GM20431 (cell line): Measurements from ENCODE around the gene GLIPR1L2.
"Not testable (repeated sequence)": the region's sequence is repeated elsewhere in the genome, so short reads cannot be mapped to it uniquely, and the experiment has no call there.

ENCODE experiments used
- in situ Hi-C: fragments of 300-500 bp; cut with MseI, MboI; formaldehyde crosslinking; loops from one replicate; pipeline ENCODE4 v1.15.0; 2020; ENCODE audit warnings: low sequenced_read_pairs; ENCODE audit not compliant: unreplicated experiment

Gene GLIPR1L2

GRCh38 chr12:75427491-75427890 is 36.6 kb downstream of the GLIPR1L2 start:
- in situ Hi-C loops, result no loop called here

DNA sequence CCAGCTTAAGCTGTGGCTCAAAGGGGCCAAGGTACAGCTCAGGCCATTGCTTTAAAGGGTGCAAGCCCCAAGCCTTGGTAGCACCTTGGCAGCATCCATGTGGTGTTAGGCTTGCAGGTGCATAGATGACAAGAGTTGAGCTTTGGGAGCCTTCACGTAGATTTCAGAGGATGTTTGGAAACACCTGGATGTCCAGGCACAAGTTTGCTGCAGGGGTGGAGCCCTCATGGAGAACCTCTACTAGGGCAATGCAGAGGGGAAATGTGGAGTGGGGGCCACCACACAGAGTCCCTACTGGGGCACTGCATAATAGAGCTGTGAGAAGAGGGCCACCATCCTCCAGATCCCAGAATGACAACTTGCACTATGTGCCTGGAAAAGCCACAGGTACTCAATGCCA is 37.9 kb downstream of the GLIPR1L2 start:
- in situ Hi-C loops, result no loop called here

DNA sequence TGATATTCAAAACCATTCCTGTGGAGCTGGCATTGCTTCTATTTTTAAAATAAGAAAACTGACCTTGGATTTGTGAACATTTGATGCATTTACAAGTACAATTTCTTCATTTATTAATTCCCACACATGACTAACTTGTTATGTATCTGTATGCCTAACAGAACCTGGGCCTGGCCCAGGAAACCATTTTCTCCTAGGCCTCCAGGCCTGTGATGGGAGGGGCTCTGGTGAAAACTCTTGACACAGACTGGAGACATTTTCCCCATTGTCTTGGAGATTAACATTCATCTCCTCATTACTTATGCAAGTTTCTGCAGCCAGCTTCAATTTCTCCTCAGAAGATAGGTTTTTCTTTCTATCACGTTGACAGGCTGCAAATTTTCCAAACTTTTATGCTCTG is 42.0 kb downstream of the GLIPR1L2 start:
- in situ Hi-C loops, result no loop called here

- in situ Hi-C loops, result no loop called here
These were observed 46.7 kb downstream of the GLIPR1L2 start for GRCh38 chr12:75437564-75437963.

- in situ Hi-C loops, result no loop called here
These were observed 47.3 kb downstream of the GLIPR1L2 start for GRCh38 chr12:75438059-75438754.

DNA sequence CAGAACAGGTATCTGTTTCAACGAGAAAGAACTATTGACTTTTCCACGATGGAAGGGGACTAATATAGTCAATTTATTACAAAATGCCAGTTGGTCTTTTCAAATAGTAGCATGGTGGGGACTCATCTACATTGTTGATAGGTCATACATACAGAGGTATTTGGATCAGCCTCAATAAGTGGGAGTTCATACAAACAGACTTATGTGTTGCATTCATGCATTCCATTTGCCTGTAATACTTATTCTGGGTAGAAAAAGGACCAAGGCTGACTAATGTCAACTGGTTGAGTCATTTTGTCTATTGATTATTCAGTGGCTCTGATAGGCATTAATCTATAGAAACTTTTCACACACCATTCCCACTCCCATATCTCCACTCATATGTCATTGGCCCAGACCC is 48.2 kb downstream of the GLIPR1L2 start:
- in situ Hi-C loops, result no loop called here

DNA sequence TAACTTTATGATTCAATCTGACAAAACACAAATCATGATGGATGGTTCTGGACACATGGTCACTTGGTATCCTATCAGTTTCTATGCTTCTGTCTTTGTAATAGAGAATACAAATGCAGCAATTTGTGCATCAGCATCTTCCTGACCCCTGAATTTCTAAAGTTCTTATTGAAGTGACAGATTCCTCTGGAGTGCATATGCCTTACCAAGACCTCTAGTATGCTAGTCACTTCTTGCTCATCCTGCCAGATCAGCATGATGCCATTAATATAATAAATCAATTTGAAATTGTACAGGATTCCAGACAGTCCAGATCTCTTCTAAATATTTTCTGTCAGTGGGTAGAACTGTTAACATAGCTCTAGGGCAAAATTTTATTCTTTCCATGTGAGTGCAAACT is 49.0 kb downstream of the GLIPR1L2 start:
- in situ Hi-C loops, result no loop called here

DNA sequence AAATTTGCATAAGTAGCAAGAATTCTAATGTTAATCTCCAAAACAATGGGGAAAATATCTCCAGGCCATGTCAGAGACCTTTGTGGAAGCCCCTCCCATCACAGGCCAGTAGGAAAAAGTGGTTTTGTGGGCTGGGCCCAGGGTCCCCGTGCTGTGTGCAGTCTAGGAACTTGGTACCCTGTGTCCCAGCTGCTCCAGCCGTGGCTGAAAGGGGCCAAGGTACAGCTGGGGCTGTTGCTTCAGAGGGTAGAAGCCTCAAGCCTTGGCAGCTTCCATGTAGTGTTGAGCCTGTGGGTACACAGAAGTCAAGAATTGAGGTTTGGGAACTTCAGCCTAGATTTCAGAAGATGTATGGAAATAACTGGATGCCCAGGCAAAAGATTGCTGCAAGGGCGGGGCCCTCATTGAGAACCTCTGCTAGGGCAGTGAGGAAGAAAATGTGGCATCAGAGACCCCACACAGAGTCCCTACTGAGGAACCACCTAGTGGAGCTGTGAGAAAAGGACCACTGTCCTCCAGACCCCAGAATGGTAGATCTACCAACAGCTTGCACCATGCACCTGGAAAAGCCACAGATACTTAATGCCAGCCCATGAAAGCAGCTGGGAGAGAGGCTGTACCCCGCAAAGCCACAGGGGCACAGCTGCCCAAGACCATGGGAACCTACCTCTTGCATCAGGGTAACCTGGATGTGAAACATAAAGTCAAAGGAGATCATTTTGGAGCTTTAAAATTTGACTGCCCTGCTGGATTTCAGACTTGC is 51.0 kb downstream of the GLIPR1L2 start:
- in situ Hi-C loops, result not testable (repeated sequence)

DNA sequence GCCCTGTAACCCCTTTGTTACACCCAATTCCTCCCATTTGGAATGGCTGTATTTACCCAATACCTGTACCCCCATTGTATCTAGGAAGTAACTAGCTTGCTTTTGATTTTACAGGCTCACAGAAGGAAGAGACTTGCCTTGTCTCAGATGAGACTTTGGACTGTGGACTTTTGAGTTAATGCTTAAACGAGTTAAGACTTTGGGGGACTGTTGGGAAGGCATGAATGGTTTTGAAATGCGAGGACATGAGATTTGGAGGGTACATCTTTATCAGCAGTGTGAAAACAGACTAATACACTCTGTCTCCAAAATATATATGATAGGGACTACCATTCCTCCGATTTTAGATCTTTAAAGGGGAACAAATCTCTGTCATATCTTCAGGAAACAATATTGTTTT is 51.6 kb downstream of the GLIPR1L2 start:
- in situ Hi-C loops, result not testable (repeated sequence)

- in situ Hi-C loops, result no loop called here
These were observed 52.8 kb downstream of the GLIPR1L2 start for GRCh38 chr12:75443709-75444108.

- in situ Hi-C loops, result no loop called here
These were observed 53.7 kb downstream of the GLIPR1L2 start for GRCh38 chr12:75444429-75445136.

GRCh38 chr12:75445137-75445507 is 54.2 kb downstream of the GLIPR1L2 start:
- in situ Hi-C loops, result not testable (repeated sequence)

- in situ Hi-C loops, result no loop called here
These were observed 56.0 kb downstream of the GLIPR1L2 start for GRCh38 chr12:75446857-75447256.

- in situ Hi-C loops, result no loop called here
These were observed 57.0 kb downstream of the GLIPR1L2 start for GRCh38 chr12:75447691-75448393.

DNA sequence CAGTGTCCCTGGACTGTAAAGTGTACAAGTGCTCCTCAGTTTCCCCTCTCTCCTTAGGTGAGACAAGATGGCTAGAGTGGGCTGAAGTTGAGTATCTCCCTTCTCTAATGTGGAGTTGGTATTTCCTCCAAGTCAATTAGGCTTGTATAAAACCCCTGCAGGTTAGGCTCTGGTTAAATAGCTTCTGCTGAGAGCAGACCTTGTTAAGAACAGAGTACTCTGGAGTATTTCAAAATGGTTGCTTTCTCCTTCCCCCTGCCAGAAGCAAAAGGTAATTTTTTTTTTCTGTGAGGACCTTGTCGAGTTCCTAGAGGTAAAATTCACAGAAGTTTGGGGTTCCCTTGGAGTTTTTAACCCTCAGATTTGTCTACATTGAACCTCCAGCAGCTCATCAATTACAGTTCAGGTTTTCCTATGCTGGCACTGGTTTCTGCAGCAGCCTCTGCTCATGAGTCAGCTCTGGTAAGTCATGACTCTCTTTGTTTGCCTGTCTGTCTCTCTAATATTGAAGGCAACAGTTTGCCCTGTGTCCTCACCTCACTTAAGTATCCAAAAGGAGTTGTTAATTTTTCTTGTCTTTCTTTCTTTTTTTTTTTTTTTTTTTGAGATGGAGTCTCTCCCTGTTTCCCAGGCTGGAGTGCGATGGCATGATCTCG is 61.9 kb downstream of the GLIPR1L2 start:
- in situ Hi-C loops, result no loop called here

DNA sequence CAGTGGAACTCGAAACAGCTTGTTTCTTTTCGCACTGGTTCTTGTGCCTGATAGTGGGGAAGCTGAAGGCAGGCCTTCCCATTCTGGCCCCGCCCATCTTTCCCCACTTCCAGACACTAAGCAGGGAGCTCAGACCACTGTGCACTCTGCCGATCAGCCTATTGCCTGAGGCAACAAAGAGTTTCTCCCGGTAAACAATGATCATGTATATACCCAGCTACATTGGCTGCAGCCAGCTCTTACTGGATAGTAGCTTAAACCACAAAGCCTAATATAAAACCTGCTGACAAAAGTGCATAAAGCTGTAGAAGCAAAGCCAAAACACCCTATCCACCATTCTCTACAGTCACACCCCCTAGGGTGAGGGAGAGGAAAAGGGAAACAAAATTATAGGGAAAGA is 65.0 kb downstream of the GLIPR1L2 start:
- in situ Hi-C loops, result no loop called here

DNA sequence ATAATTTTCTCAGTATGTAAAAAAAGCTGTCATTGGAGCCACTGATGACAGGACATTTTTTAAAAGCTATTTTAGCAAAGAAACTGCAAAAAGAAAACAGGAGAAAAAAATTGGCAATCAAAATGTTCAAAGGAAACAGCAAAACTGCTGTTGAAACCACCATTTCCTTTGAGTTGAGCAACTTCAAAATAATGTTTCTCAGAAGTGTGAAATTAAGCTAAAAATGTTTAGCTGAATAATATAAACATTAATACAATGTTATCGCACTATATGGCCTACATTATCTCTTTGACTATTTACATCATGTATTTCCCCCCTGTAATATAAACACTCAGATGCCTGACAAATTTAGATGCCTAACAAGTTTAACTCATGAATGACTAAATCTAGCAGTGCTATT is 66.3 kb downstream of the GLIPR1L2 start:
- in situ Hi-C loops, result no loop called here

DNA sequence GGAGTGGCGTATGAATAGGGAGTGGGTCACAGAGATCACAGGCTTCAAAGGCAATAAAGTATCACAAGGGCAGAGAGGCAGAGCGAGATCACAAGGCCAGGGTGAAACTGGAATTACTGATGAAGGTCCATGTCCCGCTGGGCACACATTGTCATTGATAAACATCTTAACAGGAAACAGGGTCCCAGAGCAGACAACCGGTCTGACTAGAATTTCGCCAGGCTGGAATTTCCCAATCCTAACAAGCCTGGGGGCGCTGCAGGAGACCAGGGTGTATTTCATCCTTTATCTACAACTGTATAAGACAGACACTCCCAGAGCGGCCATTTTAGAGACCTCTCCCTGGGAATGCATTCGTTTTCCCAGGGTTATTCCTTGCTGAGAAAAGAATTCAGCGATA is 67.0 kb downstream of the GLIPR1L2 start:
- in situ Hi-C loops, result not testable (repeated sequence)

DNA sequence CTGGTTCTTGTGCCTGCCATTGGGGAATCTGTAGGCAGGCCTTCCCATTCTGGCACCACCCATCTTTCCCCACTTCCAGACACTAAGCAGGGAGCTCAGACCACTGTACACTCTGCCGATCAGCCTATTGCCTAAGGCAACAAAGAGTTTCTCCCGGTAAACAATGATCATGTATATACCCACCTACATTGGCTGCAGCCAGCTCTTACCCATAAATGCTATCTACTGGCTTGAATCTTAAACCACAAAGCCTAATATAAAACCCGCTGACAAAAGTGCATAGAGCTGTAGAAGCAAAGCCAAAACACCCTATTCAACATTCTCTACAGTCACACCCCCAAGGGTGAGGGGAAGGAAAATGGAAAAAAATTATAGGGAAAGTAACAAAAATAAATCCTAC is 68.9 kb downstream of the GLIPR1L2 start:
- in situ Hi-C loops, result no loop called here

DNA sequence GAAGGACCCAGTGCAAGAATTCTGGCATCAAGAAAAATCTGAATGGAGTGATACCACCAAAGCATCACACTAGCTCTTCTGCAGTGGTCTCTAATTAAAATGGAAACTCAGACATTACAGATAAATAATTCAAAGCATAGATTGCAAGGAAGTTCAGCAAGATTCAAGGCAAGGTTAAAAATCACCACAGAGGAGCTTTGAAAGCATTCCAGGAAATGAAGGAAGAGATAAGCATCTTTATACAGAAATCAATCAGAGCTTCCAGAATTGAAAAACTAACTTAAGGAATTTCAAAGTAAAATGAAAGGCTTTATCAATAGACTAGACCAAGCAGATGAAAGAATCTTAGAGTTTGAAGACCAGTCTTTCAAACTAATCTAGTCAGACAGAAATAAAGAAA is 69.3 kb downstream of the GLIPR1L2 start:
- in situ Hi-C loops, result no loop called here
